K562 (cell line): Measurements from ENCODE around the gene FAM32A. TPM values are rescaled to one million over a fixed set of nuclear protein-coding genes. Genes with fewer than 3 reads are reported as not detected.

Experiments
- ADNP ChIP-seq: fragments of 200-800 bp; sonication (Bioruptor generic); IDR thresholded peaks from 2 replicates; pipeline ENCODE4 v1.6.1; 2016; ENCODE audit warnings: missing genetic modification characterization, missing compliant biosample characterization
- HDAC1 ChIP-seq, 2 experiments: fragments of 450-650 bp; IDR thresholded peaks; 2 replicates each; pipeline ENCODE4 v1.6.1; 2016 to 2017; ENCODE audit warnings: inconsistent platforms in 1 of 2, mild to moderate bottlenecking in 1 of 2, moderate library complexity in 1 of 2
- MAFF ChIP-seq: IDR thresholded peaks from 2 replicates; pipeline ENCODE4 v1.6.1; 2012; ENCODE audit warnings: low read length, improper control_type of control experiment
- MAZ ChIP-seq, 2 experiments: fragments of 450-650 bp in 1 of 2; sonication (generic) in 1 of 2; formaldehyde crosslinking; IDR thresholded peaks in 1 of 2; conservative IDR thresholded peaks in 1 of 2; 2 replicates each; pipeline versions ENCODE4 v1.4.0 to v1.5.0; 2020; ENCODE audit warnings: mild to moderate bottlenecking in 1 of 2, missing genetic modification reagents in 1 of 2
- MXD1 ChIP-seq: fragments of 250-450 bp; sonication (Bioruptor Pico); IDR thresholded peaks from 2 replicates; pipeline ENCODE4 v1.8.0; 2021; ENCODE audit warnings: borderline replicate concordance, mild to moderate bottlenecking, moderate library complexity; ENCODE audit not compliant: poor library complexity, severe bottlenecking
- NFE2L1 ChIP-seq: fragments of 450-650 bp; IDR thresholded peaks from 2 replicates; pipeline ENCODE4 v1.6.1; 2016; ENCODE audit warnings: missing genetic modification characterization, low read depth, mild to moderate bottlenecking, missing compliant biosample characterization, moderate library complexity, borderline replicate concordance
- PHF8 ChIP-seq: fragments of 200-600 bp; sonication (generic); IDR thresholded peaks from 2 replicates; pipeline ENCODE4 v1.6.1; 2012; ENCODE audit warnings: mixed run types, mild to moderate bottlenecking, inconsistent platforms, low read length, moderate library complexity, borderline replicate concordance
- PRDM10 ChIP-seq: fragments of 450-650 bp; IDR thresholded peaks from 2 replicates; pipeline ENCODE4 v1.6.1; 2018; ENCODE audit not compliant: partially characterized antibody
- PRPF4 ChIP-seq: fragments of 200-400 bp; formaldehyde crosslinking; IDR thresholded peaks from one replicate; pipeline ENCODE4 v1.6.1; 2017; ENCODE audit warnings: low read length, low read depth, mild to moderate bottlenecking; ENCODE audit not compliant: insufficient read depth, poor library complexity, severe bottlenecking
- SIX5 ChIP-seq, 2 experiments: IDR thresholded peaks; 2 replicates each; pipeline ENCODE4 v1.6.1; 2011; ENCODE audit warnings: low read length in 2 of 2, borderline replicate concordance in 1 of 2, low read depth in 1 of 2, mild to moderate bottlenecking in 1 of 2, moderate library complexity in 1 of 2; ENCODE audit not compliant: insufficient read depth in 1 of 2
- TARDBP ChIP-seq: fragments of 450-650 bp; IDR thresholded peaks from 2 replicates; pipeline ENCODE4 v1.6.1; 2016
- ZBTB26 ChIP-seq: fragments of 450-650 bp; formaldehyde crosslinking; IDR thresholded peaks from 2 replicates; pipeline ENCODE4 v1.4.0; 2022; ENCODE audit warnings: missing genetic modification characterization
- ZC3H4 ChIP-seq: sonication (generic); formaldehyde crosslinking; IDR thresholded peaks from 2 replicates; pipeline ENCODE4 v1.9.0; 2021; ENCODE audit warnings: missing genetic modification reagents, borderline replicate concordance
- ZNF124 ChIP-seq: sonication (generic); formaldehyde crosslinking; IDR thresholded peaks from 2 replicates; pipeline ENCODE4 v1.8.1; 2022; ENCODE audit warnings: missing genetic modification reagents
- ZNF316 ChIP-seq: fragments of 450-650 bp; IDR thresholded peaks from 2 replicates; pipeline ENCODE4 v1.6.1; 2016
- ZNF511 ChIP-seq: sonication (generic); formaldehyde crosslinking; IDR thresholded peaks from 2 replicates; pipeline ENCODE4 v1.8.0; 2022; ENCODE audit warnings: mild to moderate bottlenecking, missing genetic modification reagents
- ZNF592 ChIP-seq: fragments of 450-650 bp; IDR thresholded peaks from 2 replicates; pipeline ENCODE4 v1.6.1; 2017; ENCODE audit warnings: antibody characterized with exemption, mild to moderate bottlenecking
- polyA plus RNA-seq, 8 experiments: library from polyadenylated mRNA; depleted of rRNA in 4 of 8; stranded (reverse) in 5 of 8; unstranded in 3 of 8; fragments of >200 nt; fragmentation: Nextera tagmentation in 2 of 8; fragmentation: Illumina TruSeq in 1 of 8; extraction: Ambion mirVana in 2 of 8; extraction: Trizol in 1 of 8; gene quantifications; 2 replicates each; pipeline versions ENCODE4 v1.2.1 to v1.2.3, GENCODE V29; 2011 to 2014; ENCODE audit warnings: inconsistent platforms in 1 of 8, missing spikeins in 1 of 8
- total RNA-seq, 7 experiments: library from RNA; depleted of rRNA in 6 of 7; stranded (reverse); fragments of >200 nt in 6 of 7; fragmentation: Illumina TruSeq in 2 of 7; extraction: Trizol in 2 of 7; gene quantifications; 2 replicates each; pipeline versions ENCODE4 v1.2.1 to v1.2.3, GENCODE V29; 2011 to 2021; ENCODE audit warnings: low replicate concordance in 1 of 7

The FAM32A gene
- total and polyA plus RNA-seq, 9 of the 15 experiments (the other 6 are each of a cell fraction or from before 2014, with no cell fraction given), result 30.7 to 96.7 (median 73.7) TPM

- no peak for TF ChIP-seq ZNF592
- peak; percentile 37; the same call in 1 of the 2 replicates for TF ChIP-seq ZNF316
- 0 out of 4 replicates have a peak, but pooled peaks of 1 of the 2 experiments have one; percentile 39 for TF ChIP-seq HDAC1 (IDR thresholded peaks at IDR 0.05)
- TF ChIP-seq TARDBP, result no peak
- no peak for TF ChIP-seq SIX5 (IDR thresholded peaks at IDR 0.05; ENCODE audit: borderline replicate concordance in 1 of 2, insufficient read depth in 1 of 2, low read depth in 1 of 2, low read length in 2 of 2)
- no peak for TF ChIP-seq MAZ (CRISPR knock-in tag; conservative IDR thresholded peaks at IDR 0.05 in 1 of 2, IDR thresholded peaks at IDR 0.05 in 1 of 2)
- TF ChIP-seq ZNF124 (CRISPR knock-in tag), result no peak
- TF ChIP-seq MAFF, result no peak
- no peak for TF ChIP-seq ZC3H4 (CRISPR knock-in tag)
- peak; percentile 38 for TF ChIP-seq PRDM10
- TF ChIP-seq NFE2L1 (tag), result no peak
- TF ChIP-seq MXD1 (CRISPR knock-in tag), result no peak
- TF ChIP-seq PRPF4, result no peak
- TF ChIP-seq ZBTB26, result no peak
- TF ChIP-seq ZNF511 (CRISPR knock-in tag), result no peak
- TF ChIP-seq ADNP (tag), result peak; percentile 73; the same call in 1 of the 2 replicates
- no peak for TF ChIP-seq PHF8
Observed at GRCh38 chr19:16160943-16161560, 24.2 kb upstream of the FAM32A start (continued).
